OCI-LY3 (cell line): Measurements from ENCODE around the gene GNAO1.

Source experiments
- EZH2phosphoT487 ChIP-seq: fragments of 200-600 bp; shearing (Covaris generic); IDR thresholded peaks from 2 replicates; pipeline ENCODE4 v1.6.1; 2018; ENCODE audit warnings: antibody characterized with exemption, mixed run types, low read depth
- TF ChIP-seq, protein P1 (sequence below): fragments of 200-600, 300-600 bp; sonication (generic); IDR thresholded peaks from 2 replicates; pipeline ENCODE4 v1.5.1; 2014; ENCODE audit warnings: antibody characterized with exemption, low read length, low read depth

DNA sequence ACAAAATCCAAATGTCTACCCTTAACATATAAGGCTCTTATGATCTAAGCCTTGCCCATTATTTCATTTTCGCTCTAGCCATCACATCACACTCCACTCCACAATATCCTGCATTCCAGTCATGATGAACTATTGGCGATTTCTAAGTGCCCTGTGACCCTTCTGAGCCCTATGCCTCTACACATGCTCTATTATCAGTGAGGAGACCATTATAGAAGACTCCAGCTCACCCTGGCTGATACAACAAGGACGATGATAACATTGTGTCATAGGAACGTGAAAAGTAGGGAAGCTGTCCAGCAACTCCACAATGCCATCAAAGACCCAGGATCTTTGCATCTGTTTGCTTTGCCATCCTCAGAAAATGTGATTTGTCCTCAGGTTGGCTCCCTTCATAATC, 29.6 kb upstream of the GNAO1 start:
- TF ChIP-seq, protein P1, sequence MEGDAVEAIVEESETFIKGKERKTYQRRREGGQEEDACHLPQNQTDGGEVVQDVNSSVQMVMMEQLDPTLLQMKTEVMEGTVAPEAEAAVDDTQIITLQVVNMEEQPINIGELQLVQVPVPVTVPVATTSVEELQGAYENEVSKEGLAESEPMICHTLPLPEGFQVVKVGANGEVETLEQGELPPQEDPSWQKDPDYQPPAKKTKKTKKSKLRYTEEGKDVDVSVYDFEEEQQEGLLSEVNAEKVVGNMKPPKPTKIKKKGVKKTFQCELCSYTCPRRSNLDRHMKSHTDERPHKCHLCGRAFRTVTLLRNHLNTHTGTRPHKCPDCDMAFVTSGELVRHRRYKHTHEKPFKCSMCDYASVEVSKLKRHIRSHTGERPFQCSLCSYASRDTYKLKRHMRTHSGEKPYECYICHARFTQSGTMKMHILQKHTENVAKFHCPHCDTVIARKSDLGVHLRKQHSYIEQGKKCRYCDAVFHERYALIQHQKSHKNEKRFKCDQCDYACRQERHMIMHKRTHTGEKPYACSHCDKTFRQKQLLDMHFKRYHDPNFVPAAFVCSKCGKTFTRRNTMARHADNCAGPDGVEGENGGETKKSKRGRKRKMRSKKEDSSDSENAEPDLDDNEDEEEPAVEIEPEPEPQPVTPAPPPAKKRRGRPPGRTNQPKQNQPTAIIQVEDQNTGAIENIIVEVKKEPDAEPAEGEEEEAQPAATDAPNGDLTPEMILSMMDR, result no peak
- TF ChIP-seq EZH2phosphoT487, result no peak
